Mesothelial cell of epicardium (in vitro differentiated cells): ENCODE measurements around the gene PARD3B. TPM values are rescaled to one million over a fixed set of nuclear protein-coding genes. Genes with fewer than 3 reads are reported as not detected.

Source experiments
- DNase-seq, 2 experiments: peaks; one replicate each; pipeline ENCODE4 v3.0.0; 2021; ENCODE audit warnings: low spot score in 2 of 2; ENCODE audit not compliant: unreplicated experiment in 2 of 2
- H3K27ac Mint-ChIP-seq: 2 replicates; pipeline ENCODE4 v1.8.0; 2021; ENCODE audit warnings: mixed read lengths
- H3K27me3 Mint-ChIP-seq: 2 replicates; pipeline ENCODE4 v1.8.0; 2021; ENCODE audit warnings: low read depth, mixed read lengths
- H3K36me3 Mint-ChIP-seq: 2 replicates; pipeline ENCODE4 v1.8.0; 2021; ENCODE audit warnings: mixed read lengths
- H3K4me1 Mint-ChIP-seq: 2 replicates; pipeline ENCODE4 v1.8.0; 2021; ENCODE audit warnings: mixed read lengths
- H3K4me3 Mint-ChIP-seq: 2 replicates; pipeline ENCODE4 v1.8.0; 2021; ENCODE audit warnings: mild to moderate bottlenecking, moderate library complexity, mixed read lengths
- H3K9me3 Mint-ChIP-seq: 2 replicates; pipeline ENCODE4 v1.8.0; 2021; ENCODE audit warnings: mixed read lengths
- total RNA-seq: library from RNA; stranded (reverse); gene quantifications from 3 replicates; pipeline ENCODE4 v1.2.1, GENCODE V29; 2021
- TF ChIP-seq, protein P1 (sequence below): fragments of 200-600 bp; sonication (generic); IDR thresholded peaks from one replicate; pipeline ENCODE4 v1.5.0; 2021; ENCODE audit warnings: antibody characterized with exemption; ENCODE audit not compliant: unreplicated experiment

Gene PARD3B
- total RNA-seq, 1 donor from 2014 or later, result 23.4 TPM

DNA sequence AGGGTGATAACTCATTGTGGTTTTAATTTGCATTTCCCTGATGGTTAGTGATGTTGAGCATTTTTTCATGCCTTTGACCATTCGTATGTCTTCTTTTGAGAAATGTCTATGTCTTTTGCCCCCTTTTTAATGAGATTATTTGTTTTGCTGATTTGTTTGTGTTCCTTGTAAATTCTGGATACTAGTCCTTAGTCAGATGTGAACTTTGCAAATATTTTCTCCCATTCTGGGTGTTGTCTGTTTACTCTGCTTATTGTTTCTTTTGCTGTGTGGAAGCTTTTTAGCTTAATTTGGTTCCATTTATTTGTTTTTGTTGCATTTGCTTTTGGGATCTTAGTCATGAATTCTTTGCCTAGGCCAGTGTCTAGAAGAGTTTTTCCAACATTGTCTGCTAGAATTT is 192.0 kb downstream of the PARD3B start:
- H3K9me3 Mint-ChIP-seq, result peaks cover 31% of the 10 kb centered on the region
- H3K4me3 Mint-ChIP-seq, result no peak overlapping the region
- peaks cover 13% of the 10 kb centered on the region for H3K36me3 Mint-ChIP-seq
- no peaks in the 10 kb centered on the region for H3K27me3 Mint-ChIP-seq
- TF ChIP-seq, protein P1, sequence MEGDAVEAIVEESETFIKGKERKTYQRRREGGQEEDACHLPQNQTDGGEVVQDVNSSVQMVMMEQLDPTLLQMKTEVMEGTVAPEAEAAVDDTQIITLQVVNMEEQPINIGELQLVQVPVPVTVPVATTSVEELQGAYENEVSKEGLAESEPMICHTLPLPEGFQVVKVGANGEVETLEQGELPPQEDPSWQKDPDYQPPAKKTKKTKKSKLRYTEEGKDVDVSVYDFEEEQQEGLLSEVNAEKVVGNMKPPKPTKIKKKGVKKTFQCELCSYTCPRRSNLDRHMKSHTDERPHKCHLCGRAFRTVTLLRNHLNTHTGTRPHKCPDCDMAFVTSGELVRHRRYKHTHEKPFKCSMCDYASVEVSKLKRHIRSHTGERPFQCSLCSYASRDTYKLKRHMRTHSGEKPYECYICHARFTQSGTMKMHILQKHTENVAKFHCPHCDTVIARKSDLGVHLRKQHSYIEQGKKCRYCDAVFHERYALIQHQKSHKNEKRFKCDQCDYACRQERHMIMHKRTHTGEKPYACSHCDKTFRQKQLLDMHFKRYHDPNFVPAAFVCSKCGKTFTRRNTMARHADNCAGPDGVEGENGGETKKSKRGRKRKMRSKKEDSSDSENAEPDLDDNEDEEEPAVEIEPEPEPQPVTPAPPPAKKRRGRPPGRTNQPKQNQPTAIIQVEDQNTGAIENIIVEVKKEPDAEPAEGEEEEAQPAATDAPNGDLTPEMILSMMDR, result no peak
- peaks cover 2% of the 10 kb centered on the region for H3K4me1 Mint-ChIP-seq
- H3K27ac Mint-ChIP-seq, result no peak overlapping the region
- DNase-seq, result no peak

- no peaks in the 10 kb centered on the region for H3K27me3 Mint-ChIP-seq
- peaks cover 13% of the 10 kb centered on the region for H3K36me3 Mint-ChIP-seq
- TF ChIP-seq, protein P1, result no peak
- DNase-seq, result no peak
- H3K4me3 Mint-ChIP-seq, result no peak overlapping the region
- H3K9me3 Mint-ChIP-seq, result peaks cover 31% of the 10 kb centered on the region
- peaks cover 2% of the 10 kb centered on the region for H3K4me1 Mint-ChIP-seq
- H3K27ac Mint-ChIP-seq, result no peak overlapping the region
Observed at GRCh38 chr2:204738721-204739120, 193.4 kb downstream of the PARD3B start.

GRCh38 chr2:204743393-204743960 is 198.2 kb downstream of the PARD3B start:
- Mint-ChIP-seq H3K27ac (peak overlapping the region; percentile 1), H3K9me3 (peaks cover 18% of the 10 kb centered on the region), H3K36me3 (peaks cover 7% of the 10 kb centered on the region), H3K4me1 (peaks cover 2% of the 10 kb centered on the region), H3K4me3 (no peak overlapping the region), H3K27me3 (no peaks in the 10 kb centered on the region)
- TF ChIP-seq, protein P1, result no peak
- no peak for DNase-seq

DNA sequence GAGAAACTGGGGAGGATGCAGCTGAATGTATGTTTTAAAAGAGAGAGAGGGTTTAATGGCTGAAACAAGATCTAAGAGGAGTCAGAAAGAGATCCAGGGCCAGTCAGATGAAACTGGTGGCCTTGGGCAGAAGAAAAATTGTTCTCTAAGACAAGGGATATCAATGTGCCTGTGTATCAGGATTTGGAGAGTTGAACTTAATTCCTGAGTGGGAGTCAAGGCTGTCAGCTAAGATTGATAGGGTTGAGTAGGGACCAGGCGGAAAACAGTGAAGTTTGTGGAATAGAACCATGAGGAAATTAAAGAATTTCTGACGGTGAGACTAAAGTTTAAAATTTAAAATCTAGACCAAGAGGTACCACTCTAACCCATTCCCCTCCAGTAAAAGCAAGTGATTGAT is 199.2 kb downstream of the PARD3B start:
- no peak overlapping the region for H3K27ac Mint-ChIP-seq
- no peaks in the 10 kb centered on the region for H3K27me3 Mint-ChIP-seq
- DNase-seq, result no peak
- H3K9me3 Mint-ChIP-seq, result peaks cover 18% of the 10 kb centered on the region
- peaks cover 7% of the 10 kb centered on the region for H3K36me3 Mint-ChIP-seq
- TF ChIP-seq, protein P1, result no peak
- peaks cover 2% of the 10 kb centered on the region for H3K4me1 Mint-ChIP-seq
- no peak overlapping the region for H3K4me3 Mint-ChIP-seq

- DNase-seq, result no peak
- Mint-ChIP-seq H3K27ac (no peak overlapping the region), H3K4me3 (no peak overlapping the region), H3K36me3 (peaks cover 6% of the 10 kb centered on the region), H3K4me1 (peaks cover 2% of the 10 kb centered on the region), H3K9me3 (peaks cover 5% of the 10 kb centered on the region), H3K27me3 (no peaks in the 10 kb centered on the region)
- TF ChIP-seq, protein P1, result no peak
Observed at GRCh38 chr2:204748286-204748685, 203.0 kb downstream of the PARD3B start.

DNA sequence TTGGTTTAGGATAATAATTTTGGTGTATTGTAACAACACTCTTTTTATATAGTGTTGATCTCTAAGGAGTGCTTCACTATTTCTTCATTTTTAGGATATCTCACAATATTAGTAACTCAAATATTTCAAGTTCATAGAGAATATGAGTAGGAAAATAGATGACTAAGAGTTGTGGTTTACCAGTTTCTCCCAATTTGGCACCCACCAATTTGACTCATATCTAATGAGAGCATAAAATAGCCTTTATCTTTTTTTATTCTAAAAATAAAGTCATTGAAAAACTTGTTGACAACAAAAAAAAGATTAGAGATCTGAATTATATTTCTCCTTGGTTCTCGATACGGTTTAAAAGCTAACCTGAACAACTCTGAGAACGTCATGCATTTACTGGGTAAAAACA is 204.0 kb downstream of the PARD3B start:
- no peak for DNase-seq
- Mint-ChIP-seq H3K4me3 (no peak overlapping the region), H3K27ac (no peak overlapping the region), H3K4me1 (no peaks in the 10 kb centered on the region), H3K36me3 (peaks cover 6% of the 10 kb centered on the region), H3K9me3 (peaks cover 5% of the 10 kb centered on the region), H3K27me3 (no peaks in the 10 kb centered on the region)
- TF ChIP-seq, protein P1, result no peak
